Measurements from ENCODE around the gene IKZF3. TPM values are rescaled to one million over a fixed set of nuclear protein-coding genes. Genes with fewer than 3 reads are reported as not detected.

The IKZF3 gene
- total RNA-seq, 1 experiment from 2014 or later = not detected

DNA sequence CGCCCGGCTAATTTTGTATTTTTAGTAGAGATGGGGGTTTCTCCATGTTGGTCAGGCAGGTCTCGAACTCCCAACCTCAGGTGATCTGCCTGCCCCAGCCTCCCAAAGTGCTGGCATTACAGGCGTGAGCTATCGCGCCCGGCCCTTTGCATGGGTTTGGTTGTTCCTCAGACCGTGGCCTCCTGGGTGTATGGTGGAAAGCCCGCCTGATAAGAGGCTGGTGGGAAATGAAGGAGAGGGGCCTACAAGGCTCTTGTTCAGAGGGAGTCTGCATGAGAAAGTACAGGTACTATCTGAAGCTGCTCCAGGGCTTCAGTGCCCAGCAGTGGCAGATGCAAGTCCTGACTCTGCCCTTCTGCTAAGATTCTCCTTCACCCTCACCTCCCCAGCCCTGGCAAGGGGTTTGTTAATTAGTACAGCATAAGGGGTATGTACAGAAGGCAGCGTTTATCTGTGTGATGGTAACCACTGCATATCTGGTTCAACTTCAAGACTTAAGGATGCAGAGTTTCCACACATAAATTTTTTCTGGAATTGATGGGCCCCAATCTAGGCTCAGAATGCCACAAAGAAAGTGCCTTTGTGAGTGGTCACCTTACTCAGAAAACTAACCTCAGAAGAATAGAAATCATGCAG is 102.1 kb downstream of the IKZF3 start:
- no peaks in the 10 kb centered on the region for H3K9me3 ChIP-seq (ENCODE audit: low read length)
- no peaks in the 10 kb centered on the region for H4K20me1 ChIP-seq (ENCODE audit: low read length)
- H3K9ac ChIP-seq (ENCODE audit: low read length) = no peak overlapping the region
- no peak for ATAC-seq
- no peaks in the 10 kb centered on the region for H3K79me2 ChIP-seq (ENCODE audit: low read length)
- H3K27ac ChIP-seq (ENCODE audit: low read length) = no peak overlapping the region
- CTCF ChIA-PET = no interaction called here
- no peak overlapping the region for H3K4me2 ChIP-seq (ENCODE audit: low read length)
- H3K4me3 ChIP-seq (ENCODE audit: low read length) = no peak overlapping the region
- POLR2A ChIA-PET (ENCODE audit: unreplicated experiment) = no interaction called here
- no peak overlapping the region for H2AFZ ChIP-seq (ENCODE audit: low read length)
- BruUV-seq (replicated peaks) = no TSS peak
- no peaks in the 10 kb centered on the region for H3F3A ChIP-seq (ENCODE audit: low read length, unreplicated experiment)
- H3K9me2 ChIP-seq (replicated peaks; ENCODE audit: low read length) = no peaks in the 10 kb centered on the region
- no peak for TF ChIP-seq EZH2 (IDR thresholded peaks at IDR 0.05; ENCODE audit: low read length, unreplicated experiment)
- TF ChIP-seq, protein P1, sequence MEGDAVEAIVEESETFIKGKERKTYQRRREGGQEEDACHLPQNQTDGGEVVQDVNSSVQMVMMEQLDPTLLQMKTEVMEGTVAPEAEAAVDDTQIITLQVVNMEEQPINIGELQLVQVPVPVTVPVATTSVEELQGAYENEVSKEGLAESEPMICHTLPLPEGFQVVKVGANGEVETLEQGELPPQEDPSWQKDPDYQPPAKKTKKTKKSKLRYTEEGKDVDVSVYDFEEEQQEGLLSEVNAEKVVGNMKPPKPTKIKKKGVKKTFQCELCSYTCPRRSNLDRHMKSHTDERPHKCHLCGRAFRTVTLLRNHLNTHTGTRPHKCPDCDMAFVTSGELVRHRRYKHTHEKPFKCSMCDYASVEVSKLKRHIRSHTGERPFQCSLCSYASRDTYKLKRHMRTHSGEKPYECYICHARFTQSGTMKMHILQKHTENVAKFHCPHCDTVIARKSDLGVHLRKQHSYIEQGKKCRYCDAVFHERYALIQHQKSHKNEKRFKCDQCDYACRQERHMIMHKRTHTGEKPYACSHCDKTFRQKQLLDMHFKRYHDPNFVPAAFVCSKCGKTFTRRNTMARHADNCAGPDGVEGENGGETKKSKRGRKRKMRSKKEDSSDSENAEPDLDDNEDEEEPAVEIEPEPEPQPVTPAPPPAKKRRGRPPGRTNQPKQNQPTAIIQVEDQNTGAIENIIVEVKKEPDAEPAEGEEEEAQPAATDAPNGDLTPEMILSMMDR (conservative IDR thresholded peaks at IDR 0.05; ENCODE audit: low read depth, low read length) = no peak
- no peak for TF ChIP-seq EZH2phosphoT487 (IDR thresholded peaks at IDR 0.05; ENCODE audit: borderline replicate concordance, low read length)
- no peaks in the 10 kb centered on the region for H3K4me1 ChIP-seq (ENCODE audit: insufficient read depth, low read length)
- intact Hi-C loops (cut with micrococcal nuclease) = no loop called here
- H3K36me3 ChIP-seq (ENCODE audit: low read depth, low read length) = no peaks in the 10 kb centered on the region
- peaks cover 11% of the 10 kb centered on the region; the same call in 1 of the 2 replicates for H3K27me3 ChIP-seq (ENCODE audit: low read length)
- no peak for DNase-seq

DNA sequence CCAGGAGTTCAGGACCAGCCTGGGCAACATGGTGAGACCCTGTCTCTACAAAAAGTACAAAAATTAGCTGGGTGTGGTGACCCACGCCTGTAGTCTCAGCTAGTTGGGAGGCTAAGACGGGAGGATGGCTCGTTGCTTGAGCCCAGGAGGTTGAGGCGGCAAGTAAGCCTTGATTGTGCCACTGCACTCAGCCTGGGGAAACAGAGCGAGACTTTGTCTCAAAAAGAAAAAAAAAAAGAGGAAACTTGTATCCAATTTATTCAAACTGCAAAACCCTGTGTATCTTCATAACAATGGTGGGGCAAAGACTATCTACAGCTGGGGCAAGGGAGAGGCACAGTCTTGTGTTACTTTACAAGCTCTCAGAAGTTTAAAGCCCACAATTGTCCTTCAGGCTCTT is 104.9 kb downstream of the IKZF3 start:
- BruUV-seq (replicated peaks) = no TSS peak
- ATAC-seq = no peak
- Histone ChIP-seq H3K36me3 (ENCODE audit: low read depth, low read length) (no peaks in the 10 kb centered on the region), H3K4me2 (ENCODE audit: low read length) (no peak overlapping the region), H3K4me3 (ENCODE audit: low read length) (no peak overlapping the region), H3K79me2 (ENCODE audit: low read length) (no peaks in the 10 kb centered on the region), H3F3A (ENCODE audit: low read length, unreplicated experiment) (no peaks in the 10 kb centered on the region), H3K4me1 (ENCODE audit: insufficient read depth, low read length) (no peaks in the 10 kb centered on the region), H3K27ac (ENCODE audit: low read length) (no peak overlapping the region), H3K9me3 (ENCODE audit: low read length) (no peaks in the 10 kb centered on the region), H3K9ac (ENCODE audit: low read length) (no peak overlapping the region), H4K20me1 (ENCODE audit: low read length) (no peaks in the 10 kb centered on the region), H2AFZ (ENCODE audit: low read length) (no peak overlapping the region), H3K27me3 (ENCODE audit: low read length) (no peaks in the 10 kb centered on the region), H3K9me2 (replicated peaks; ENCODE audit: low read length) (no peaks in the 10 kb centered on the region)
- no peak for TF ChIP-seq EZH2 (IDR thresholded peaks at IDR 0.05; ENCODE audit: low read length, unreplicated experiment)
- TF ChIP-seq, protein P1 (conservative IDR thresholded peaks at IDR 0.05; ENCODE audit: low read depth, low read length) = no peak
- TF ChIP-seq EZH2phosphoT487 (IDR thresholded peaks at IDR 0.05; ENCODE audit: borderline replicate concordance, low read length) = no peak
- POLR2A ChIA-PET (ENCODE audit: unreplicated experiment) = no interaction called here
- DNase-seq = no peak
- CTCF ChIA-PET = no interaction called here
- intact Hi-C loops (cut with micrococcal nuclease) = no loop called here
